GM21381 (cell line): ENCODE data around the gene NDUFS3.

Source experiments
- ATAC-seq: cut with Tn5 transposase; IDR thresholded peaks from one replicate; pipeline ENCODE4 v1.9.1; 2021; ENCODE audit warnings: mild to moderate bottlenecking, moderate library complexity; ENCODE audit not compliant: unreplicated experiment

NDUFS3 gene

GRCh38 chr11:47589584-47589976 is 10.7 kb downstream of the NDUFS3 start:
- no peak for ATAC-seq

- ATAC-seq, result no peak
These were observed 11.3 kb downstream of the NDUFS3 start for GRCh38 chr11:47589977-47590861.

- no peak for ATAC-seq
These were observed 12.9 kb downstream of the NDUFS3 start for GRCh38 chr11:47591764-47592163.

DNA sequence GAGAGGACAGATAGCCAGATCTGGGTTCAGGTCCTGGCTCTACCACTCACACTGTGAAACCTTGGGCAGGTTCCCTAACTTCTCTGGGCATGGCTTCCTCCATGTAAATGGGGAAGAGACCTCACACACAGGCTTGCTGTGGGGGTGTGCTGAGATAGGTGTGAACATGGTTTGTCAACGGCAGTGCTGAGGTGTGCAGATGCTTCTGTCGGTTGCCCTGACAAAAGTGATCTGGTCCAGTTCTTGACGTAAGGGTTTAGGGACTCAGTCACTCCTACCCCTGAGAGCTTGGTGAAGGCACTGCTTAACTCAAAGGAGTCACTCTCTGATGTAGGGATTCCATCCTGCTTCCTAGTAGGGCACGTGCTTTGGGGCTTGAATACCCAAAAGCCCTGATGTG is 13.4 kb downstream of the NDUFS3 start:
- ATAC-seq, result no peak

DNA sequence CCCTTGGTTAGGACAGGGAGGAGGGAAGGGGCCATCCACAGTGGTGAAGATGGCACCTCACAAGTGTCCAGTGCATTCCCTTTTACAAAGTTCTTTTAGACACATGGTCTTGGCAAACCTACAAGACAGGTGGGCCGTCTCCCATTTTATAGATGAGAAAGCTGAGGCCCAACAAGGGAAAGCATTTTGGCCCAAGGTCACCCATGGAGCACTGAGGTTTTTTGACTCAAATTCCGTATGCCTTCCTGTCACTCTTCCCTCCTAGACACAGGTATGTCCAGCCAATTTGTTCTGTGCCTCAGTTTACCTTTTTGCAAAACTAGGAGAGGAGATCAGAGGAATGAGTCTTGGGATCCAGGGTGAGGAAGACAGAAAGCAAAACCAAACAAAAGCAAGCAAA is 14.1 kb downstream of the NDUFS3 start:
- ATAC-seq, result no peak

DNA sequence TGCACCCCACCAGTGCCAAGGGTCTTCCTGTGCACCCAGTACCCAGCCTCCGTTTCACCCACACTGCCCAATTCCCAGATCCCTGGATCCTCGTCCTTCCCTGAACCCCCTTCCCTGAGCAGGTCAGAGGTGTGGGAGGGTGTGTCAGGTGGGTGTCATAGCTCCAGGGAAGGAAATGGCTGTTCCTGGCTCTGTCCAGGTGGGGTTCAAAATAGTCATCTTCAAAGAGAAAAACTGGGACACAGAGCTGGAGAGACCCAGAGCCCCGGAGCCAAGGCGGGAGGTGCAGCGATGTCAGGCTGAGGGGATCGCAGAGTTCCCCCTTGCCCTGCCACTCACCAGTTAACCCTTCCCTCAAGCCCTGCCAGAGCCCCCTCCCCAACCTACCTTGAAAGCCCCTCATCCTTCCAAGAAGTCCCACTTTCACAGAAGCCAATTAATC is 14.6 kb downstream of the NDUFS3 start:
- ATAC-seq, result no peak

DNA sequence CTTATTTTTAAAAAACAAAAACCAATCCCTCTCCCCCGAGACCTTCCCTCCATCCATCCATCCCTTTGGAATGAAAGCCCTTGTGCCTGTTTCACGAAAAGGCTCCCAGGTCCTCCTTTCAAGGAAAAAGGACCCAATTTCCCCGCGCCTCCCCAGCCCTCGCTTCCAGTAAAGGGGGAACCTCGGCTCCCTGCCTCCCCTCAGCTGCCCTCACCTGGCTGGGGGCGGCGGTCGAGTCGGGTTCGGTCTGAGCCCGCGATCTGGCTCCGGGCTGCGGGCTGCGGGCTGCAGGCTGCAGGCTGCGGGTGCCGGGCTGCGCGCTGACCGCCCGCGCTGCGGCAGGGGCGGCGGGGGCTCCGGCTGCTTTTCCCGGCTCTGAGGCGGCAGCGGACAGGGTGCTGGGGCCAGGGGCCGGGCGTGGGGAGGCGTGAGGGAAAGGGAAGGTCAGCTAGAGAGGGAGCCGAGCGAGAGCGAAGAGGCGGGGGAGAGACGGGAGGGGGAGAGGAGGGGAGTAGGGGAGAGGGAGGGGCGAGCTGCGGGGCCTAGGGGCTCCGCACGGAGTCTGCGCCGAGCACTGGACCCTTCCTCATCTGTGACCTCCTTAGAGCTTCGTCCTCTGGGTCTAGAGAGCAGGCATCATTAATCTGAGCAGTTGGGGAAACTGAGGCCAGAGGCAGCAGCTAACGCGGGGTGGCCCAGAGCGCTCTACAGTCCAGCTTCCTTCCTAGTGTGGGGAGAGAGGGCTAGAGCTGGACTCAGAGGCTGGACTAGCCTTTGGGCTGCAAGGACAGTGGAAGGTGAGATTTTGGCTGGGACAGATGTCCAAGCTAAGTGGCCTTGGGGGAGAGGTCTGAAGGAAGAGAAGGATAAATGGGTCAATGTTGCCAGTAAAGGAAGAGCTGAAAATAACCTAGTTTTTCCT is 15.3 kb downstream of the NDUFS3 start, which contains the start of gene C1QTNF4:
Gene C1QTNF4 (minus strand): TSS at position 478 of the 922 bp plus-strand sequence. CDS start 3,601 bp downstream, outside the sequence.
- no peak for ATAC-seq

DNA sequence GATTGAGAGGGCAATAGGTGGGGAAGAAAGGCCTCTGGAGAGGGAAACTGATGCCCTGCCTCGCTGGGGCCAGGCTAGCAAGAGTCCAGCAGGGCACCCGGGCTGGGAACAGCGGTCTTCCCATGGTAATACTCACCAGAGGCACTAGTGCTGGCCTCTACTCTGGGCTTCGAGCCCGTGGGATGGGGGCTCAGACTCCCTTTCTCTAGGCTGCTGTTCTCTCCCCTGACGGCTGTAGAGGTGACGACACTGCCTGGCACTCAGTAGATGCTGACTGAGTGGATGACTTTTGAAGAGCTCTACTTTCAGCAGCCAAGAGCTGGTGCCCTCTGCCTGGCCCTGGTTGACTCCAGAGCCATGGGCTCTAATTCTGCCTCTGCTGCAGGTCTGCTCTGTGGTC is 16.2 kb downstream of the NDUFS3 start:
- ATAC-seq, result no peak

DNA sequence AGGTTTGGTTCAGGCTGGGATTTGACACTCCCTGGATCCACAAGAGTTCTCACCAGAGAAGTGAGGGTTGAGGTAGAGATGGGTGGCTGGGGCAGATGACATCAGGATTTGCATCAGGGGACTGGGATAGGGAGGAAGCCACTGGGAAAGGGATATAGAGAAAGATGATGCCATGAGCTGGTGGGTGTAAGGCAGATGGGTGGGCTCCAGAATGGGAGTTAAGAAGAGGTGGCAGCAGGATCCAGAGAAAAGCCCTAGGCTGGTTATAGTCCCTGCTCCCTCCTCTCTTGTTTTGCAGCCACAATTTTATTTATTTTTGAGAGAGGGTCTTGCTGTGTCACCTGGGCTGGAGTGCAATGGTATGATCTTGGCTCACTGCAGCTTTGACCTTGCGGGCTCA is 17.1 kb downstream of the NDUFS3 start:
- ATAC-seq, result no peak

DNA sequence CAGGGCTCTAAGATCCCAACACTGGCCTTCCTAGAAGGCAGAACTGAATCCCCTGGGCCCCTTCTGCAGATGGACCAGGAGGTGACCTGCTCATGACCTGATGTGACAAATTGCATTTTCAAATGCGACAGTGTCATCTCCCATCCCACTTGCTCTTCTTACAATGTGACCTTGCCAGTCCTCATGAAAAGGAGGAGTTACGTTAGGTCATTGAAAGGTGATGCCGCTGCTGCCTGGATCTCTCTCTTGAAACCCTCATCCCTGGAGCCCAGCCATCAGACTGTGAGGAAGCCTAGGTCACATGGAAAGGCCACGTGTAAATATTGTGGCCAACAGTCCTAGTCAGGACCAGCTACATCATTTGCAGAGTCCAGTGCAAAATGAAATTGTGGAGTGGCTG is 21.0 kb downstream of the NDUFS3 start:
- ATAC-seq, result no peak

- no peak for ATAC-seq
These were observed 24.4 kb downstream of the NDUFS3 start for GRCh38 chr11:47603295-47603694.

- ATAC-seq, result no peak
These were observed 27.0 kb downstream of the NDUFS3 start for GRCh38 chr11:47605921-47606320.

- no peak for ATAC-seq
These were observed 27.9 kb downstream of the NDUFS3 start for GRCh38 chr11:47606731-47607130.

GRCh38 chr11:47607380-47607779 is 28.5 kb downstream of the NDUFS3 start:
- ATAC-seq, result no peak

DNA sequence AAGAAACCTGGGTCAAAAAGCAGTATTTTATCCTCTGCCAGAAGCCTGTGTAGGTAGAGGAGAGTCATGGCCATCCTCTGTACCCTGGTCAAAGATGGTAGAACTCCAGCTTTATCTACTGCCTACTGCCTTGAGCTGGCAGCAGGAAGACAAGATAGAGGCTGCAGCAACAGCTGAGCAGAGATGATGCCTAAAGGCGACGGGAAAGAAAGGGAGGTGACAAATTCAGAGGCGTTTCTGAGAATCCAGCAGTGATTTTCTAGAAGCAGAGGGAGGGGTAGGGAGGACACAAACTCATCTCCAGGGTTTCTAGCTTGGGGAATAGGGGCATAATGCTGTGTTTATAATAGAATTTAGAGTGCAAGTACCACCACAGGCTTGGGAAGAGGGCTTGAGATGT is 30.8 kb downstream of the NDUFS3 start:
- ATAC-seq, result no peak

DNA sequence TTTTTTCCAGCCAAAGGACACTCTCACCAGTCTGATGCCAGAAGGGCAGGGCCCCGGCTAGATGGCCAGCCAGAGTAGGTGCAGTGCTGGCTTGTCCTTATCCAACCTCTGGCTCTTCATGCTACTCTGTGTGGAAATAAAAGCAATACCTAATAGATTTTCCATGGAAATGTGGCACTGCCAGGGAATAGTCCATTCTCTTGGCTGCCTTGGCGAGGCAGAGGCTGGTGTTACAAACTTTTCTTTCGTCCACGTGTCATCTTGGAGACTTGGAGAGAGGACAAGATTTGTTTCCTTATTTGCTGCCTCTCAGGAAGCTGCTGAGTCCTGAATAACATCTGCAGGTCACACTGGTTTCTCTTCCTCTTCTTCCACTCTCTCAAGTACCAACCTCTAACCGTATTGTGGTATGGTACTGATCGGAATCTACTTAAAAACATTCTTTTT is 32.5 kb downstream of the NDUFS3 start:
- ATAC-seq, result peak; percentile 87

- ATAC-seq, result no peak
These were observed 36.4 kb downstream of the NDUFS3 start for GRCh38 chr11:47615249-47615648.

DNA sequence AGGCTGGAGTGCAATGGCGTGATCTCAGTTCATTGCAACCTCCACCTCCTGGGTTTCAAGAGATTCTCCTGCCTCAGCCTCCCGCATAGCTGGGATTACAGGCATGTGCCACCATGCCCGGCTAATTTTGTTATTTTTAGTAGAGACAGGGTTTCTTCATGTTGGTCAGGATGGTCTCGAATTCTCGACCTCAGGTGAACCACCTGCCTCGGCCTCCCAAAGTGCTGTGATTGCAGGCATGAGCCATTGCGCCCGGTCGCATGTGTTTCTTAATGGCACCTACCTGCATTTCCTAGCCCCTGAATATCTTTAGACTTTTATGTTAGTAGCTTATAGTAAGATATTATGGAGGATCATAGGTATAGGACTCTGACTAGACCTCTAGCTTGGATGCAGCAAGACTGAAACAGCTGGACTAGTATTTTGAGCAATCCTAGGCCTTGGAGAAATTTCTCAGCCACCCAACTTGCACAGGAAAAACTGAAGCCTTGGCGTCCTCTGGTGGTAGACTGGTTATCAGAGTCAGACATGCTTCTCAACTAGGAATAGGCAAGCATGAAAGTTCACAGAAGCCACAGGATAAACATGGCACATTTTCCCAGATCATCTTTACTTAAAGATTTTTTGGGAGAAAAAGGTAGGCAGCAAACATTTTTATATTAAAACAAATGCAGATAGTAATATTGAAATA is 38.0 kb downstream of the NDUFS3 start:
- ATAC-seq, result no peak

DNA sequence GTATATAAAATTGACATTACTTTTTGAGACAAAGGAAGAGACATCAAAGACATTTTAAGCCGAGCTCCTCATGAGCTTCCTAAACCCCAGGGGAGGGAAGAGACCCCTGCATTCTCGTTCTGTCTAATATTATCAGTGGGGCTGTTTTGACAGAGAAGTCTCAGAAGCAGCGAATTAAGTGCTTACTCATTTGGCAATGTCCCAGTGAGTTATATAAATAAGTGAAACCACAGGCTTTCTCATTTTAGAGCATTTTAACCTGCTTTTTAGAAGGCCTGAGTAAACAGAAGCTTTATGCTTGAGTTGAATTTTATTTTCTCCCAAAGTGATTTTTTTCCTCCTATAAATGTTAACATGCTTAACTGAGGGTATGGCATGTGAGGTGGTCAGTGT is 38.5 kb downstream of the NDUFS3 start:
- ATAC-seq, result no peak

- ATAC-seq, result no peak
These were observed 42.0 kb downstream of the NDUFS3 start for GRCh38 chr11:47620836-47621378.

GRCh38 chr11:47626234-47626633 is 47.4 kb downstream of the NDUFS3 start:
- ATAC-seq, result no peak
